GM12878 (cell line): ENCODE measurements around the gene CEBPE. TPM values are rescaled to one million over a fixed set of nuclear protein-coding genes. Genes with fewer than 3 reads are reported as not detected.

Source experiments
- ATAC-seq: fragments of 200-7000 bp; cut with Tn5 transposase; 3 replicates; pipeline ENCODE4 v1.9.1; 2020; ENCODE audit warnings: mild to moderate bottlenecking, moderate library complexity
- BruUV-seq: library from RNA; stranded (reverse); fragments of 400-500 nt; replicated peaks from 2 replicates; lab custom pipeline; 2021; lab: Mats Ljungman, UMichigan
- CTCF ChIA-PET: fragments of 300-600 bp; sonication (Branson Sonifier 250); formaldehyde crosslinking; extraction: SDS; loops from one replicate; lab custom pipeline; 2021; ENCODE audit warnings: inconsistent platforms; lab: Yijun Ruan, JAX
- POLR2A ChIA-PET: fragments of 350-600 bp; formaldehyde crosslinking; extraction: SDS; loops from one replicate; lab custom pipeline; 2021; ENCODE audit warnings: inconsistent platforms; lab: Charles Lee
- RAD21 ChIA-PET: fragments of 300-600 bp; sonication (Branson Sonifier 250); formaldehyde crosslinking; loops from one replicate; lab custom pipeline; 2023; ENCODE audit warnings: antibody characterized with exemption; ENCODE audit not compliant: unreplicated experiment; lab: Charles Lee
- SMC1A ChIA-PET: fragments of 300-600 bp; sonication (Branson Sonifier 250); formaldehyde crosslinking; loops from one replicate; lab custom pipeline; 2023; ENCODE audit not compliant: unreplicated experiment, uncharacterized antibody; lab: Charles Lee
- DNase-seq: peaks from one replicate; pipeline ENCODE4 v3.0.0-alpha.2; 2011; ENCODE audit warnings: low read depth, low spot score
- FAIRE-seq: peaks from 3 replicates; lab custom pipeline; 2011; peaks lifted over from hg19 to GRCh38; lab: Jason Lieb, UNC
- H2AFZ ChIP-seq: 2 replicates; pipeline ENCODE4 v1.6.0; 2011; ENCODE audit warnings: low read depth, low read length, control low read depth; ENCODE audit not compliant: control insufficient read depth
- H3K27ac ChIP-seq: 2 replicates; pipeline ENCODE4 v1.5.1; 2011; ENCODE audit warnings: control low read depth; ENCODE audit not compliant: control insufficient read depth, insufficient read depth
- H3K27me3 ChIP-seq, 2 experiments: replicated peaks in 1 of 2; 2 replicates each; pipeline versions ENCODE4 v1.6.0 to v1.6.1; 2011; ENCODE audit warnings: low read length in 1 of 2; ENCODE audit not compliant: control insufficient read depth in 2 of 2, insufficient read depth in 2 of 2
- H3K36me3 ChIP-seq, 2 experiments: 2 replicates each; pipeline ENCODE4 v1.5.1; 2011; ENCODE audit warnings: low read length in 1 of 2; ENCODE audit not compliant: control insufficient read depth in 2 of 2, insufficient read depth in 2 of 2
- H3K4me1 ChIP-seq: 2 replicates; pipeline ENCODE4 v1.6.1; 2011; ENCODE audit warnings: mild to moderate bottlenecking, low read length, moderate library complexity, mixed read lengths; ENCODE audit not compliant: control insufficient read depth, insufficient read depth
- H3K4me2 ChIP-seq: 2 replicates; pipeline ENCODE4 v1.6.0; 2011; ENCODE audit warnings: control low read depth; ENCODE audit not compliant: control insufficient read depth, insufficient read depth
- H3K4me3 ChIP-seq: fragments of 200-600 bp; sonication (generic); 2 replicates; pipeline ENCODE4 v1.5.1; 2016
- H3K79me2 ChIP-seq: 2 replicates; pipeline ENCODE4 v1.6.0; 2011; ENCODE audit warnings: low read length; ENCODE audit not compliant: control insufficient read depth, insufficient read depth
- H3K9ac ChIP-seq: 2 replicates; pipeline ENCODE4 v1.8.0; 2011; ENCODE audit warnings: low read length, control low read depth, mixed read lengths; ENCODE audit not compliant: control insufficient read depth, insufficient read depth
- H3K9me3 ChIP-seq: replicated peaks from 3 replicates; pipeline ENCODE4 v1.5.1; 2011; ENCODE audit warnings: mild to moderate bottlenecking, low read length; ENCODE audit not compliant: control insufficient read depth, insufficient read depth
- H4K20me1 ChIP-seq: 2 replicates; pipeline ENCODE4 v1.6.0; 2011; ENCODE audit not compliant: control insufficient read depth, insufficient read depth
- CREB1 ChIP-seq: IDR thresholded peaks from 2 replicates; pipeline ENCODE4 v1.6.1; 2012; ENCODE audit warnings: low read depth, mild to moderate bottlenecking, inconsistent platforms
- NFIC ChIP-seq: IDR thresholded peaks from 2 replicates; pipeline ENCODE4 v1.6.1; 2012; ENCODE audit warnings: low read depth, mild to moderate bottlenecking, inconsistent platforms, low read length, moderate library complexity
- NR2F1 ChIP-seq: fragments of 450-650 bp; conservative IDR thresholded peaks from 2 replicates; pipeline ENCODE4 v1.6.1; 2017; ENCODE audit warnings: mild to moderate bottlenecking
- PKNOX1 ChIP-seq: fragments of 450-650 bp; IDR thresholded peaks from 2 replicates; pipeline ENCODE4 v1.6.1; 2016; ENCODE audit warnings: mild to moderate bottlenecking
- RCOR1 ChIP-seq: conservative IDR thresholded peaks from 2 replicates; pipeline ENCODE4 v1.6.1; 2012; ENCODE audit warnings: low read depth, low read length, improper control_type of control experiment
- SRF ChIP-seq, 2 experiments: IDR thresholded peaks; 2 replicates each; pipeline ENCODE4 v1.6.1; 2011; ENCODE audit warnings: low read depth in 2 of 2, low read length in 2 of 2, mild to moderate bottlenecking in 1 of 2, moderate library complexity in 1 of 2
- TCF3 ChIP-seq: IDR thresholded peaks from 2 replicates; pipeline ENCODE4 v1.6.1; 2012; ENCODE audit warnings: low read depth, mild to moderate bottlenecking, low read length, borderline replicate concordance; ENCODE audit not compliant: insufficient read depth
- WGBS: methylation state at CpG from one replicate; pipeline ENCODE4 v1.1.6; 2016; ENCODE audit warnings: low lambda C conversion rate; ENCODE audit not compliant: insufficient replicate concordance, insufficient coverage; ENCODE audit errors: missing lambda C conversion rate; 5-methylcytosine and 5-hydroxymethylcytosine counted together
- in situ Hi-C: fragments of 300-500 bp; cut with MboI; formaldehyde crosslinking; loops from 9 replicates; pipeline ENCODE4 v1.14.3; 2018; ENCODE audit warnings: mixed read lengths
- intact Hi-C: fragments of 100-400 bp; cut with micrococcal nuclease; formaldehyde crosslinking; loops from one replicate; pipeline ENCODE4 v1.14.2; 2022; ENCODE audit not compliant: unreplicated experiment
- polyA plus RNA-seq, 11 experiments: library from polyadenylated mRNA; depleted of rRNA in 4 of 11; unstranded in 6 of 11; stranded (reverse) in 5 of 11; fragments of >200 nt; fragmentation: Nextera tagmentation in 4 of 11; fragmentation: Illumina TruSeq in 1 of 11; extraction: Ambion mirVana in 4 of 11; extraction: Trizol in 1 of 11; gene quantifications; 1 replicate in 1 of 11; 2 replicates in 10 of 11; pipeline versions ENCODE4 v1.2.1 to v1.2.3, GENCODE V29; 2011 to 2016; ENCODE audit warnings: inconsistent platforms in 2 of 11, missing spikeins in 2 of 11, low read depth in 1 of 11
- total RNA-seq, 4 experiments: library from RNA; depleted of rRNA in 3 of 4; stranded (reverse); fragments of >200 nt in 3 of 4; fragmentation: Illumina TruSeq in 1 of 4; extraction: Trizol in 1 of 4; gene quantifications; 2 replicates each; pipeline versions ENCODE4 v1.2.1 to v1.2.3, GENCODE V29; 2013 to 2021
- TF ChIP-seq, protein P1 (sequence below): IDR thresholded peaks from 2 replicates; pipeline ENCODE4 v1.6.1; 2012; ENCODE audit warnings: low read length, inconsistent platforms
- TF ChIP-seq, protein P2 (sequence below): fragments of 450-650 bp; formaldehyde crosslinking; IDR thresholded peaks from 2 replicates; pipeline ENCODE4 v1.5.0; 2022; ENCODE audit warnings: mild to moderate bottlenecking, missing genetic modification characterization
- TF ChIP-seq, protein P3 (sequence below): IDR thresholded peaks from 2 replicates; pipeline ENCODE4 v1.6.1; 2011; ENCODE audit warnings: borderline replicate concordance, low read depth, mild to moderate bottlenecking, moderate library complexity, mixed read lengths, low read length; ENCODE audit not compliant: insufficient read depth; ENCODE audit errors: extremely low read length

The CEBPE gene
- total and polyA plus RNA-seq, 10 of the 15 experiments (the other 5 are each of a cell fraction or from before 2014, with no cell fraction given) = 0.09 to 0.45 (median 0.24) TPM; not detected in 7

GRCh38 chr14:23125011-23125410, 6.0 kb upstream of the CEBPE start (continued):
- TF ChIP-seq, protein P1, sequence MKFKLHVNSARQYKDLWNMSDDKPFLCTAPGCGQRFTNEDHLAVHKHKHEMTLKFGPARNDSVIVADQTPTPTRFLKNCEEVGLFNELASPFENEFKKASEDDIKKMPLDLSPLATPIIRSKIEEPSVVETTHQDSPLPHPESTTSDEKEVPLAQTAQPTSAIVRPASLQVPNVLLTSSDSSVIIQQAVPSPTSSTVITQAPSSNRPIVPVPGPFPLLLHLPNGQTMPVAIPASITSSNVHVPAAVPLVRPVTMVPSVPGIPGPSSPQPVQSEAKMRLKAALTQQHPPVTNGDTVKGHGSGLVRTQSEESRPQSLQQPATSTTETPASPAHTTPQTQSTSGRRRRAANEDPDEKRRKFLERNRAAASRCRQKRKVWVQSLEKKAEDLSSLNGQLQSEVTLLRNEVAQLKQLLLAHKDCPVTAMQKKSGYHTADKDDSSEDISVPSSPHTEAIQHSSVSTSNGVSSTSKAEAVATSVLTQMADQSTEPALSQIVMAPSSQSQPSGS = no peak
- TF ChIP-seq RCOR1 = no peak

GRCh38 chr14:23124337-23124954, 5.4 kb upstream of the CEBPE start:
- no peak overlapping the region for H2AFZ ChIP-seq
- no peak overlapping the region for H3K9ac ChIP-seq
- ATAC-seq = no peak
- no peak for TF ChIP-seq CREB1
- TF ChIP-seq, protein P2, sequence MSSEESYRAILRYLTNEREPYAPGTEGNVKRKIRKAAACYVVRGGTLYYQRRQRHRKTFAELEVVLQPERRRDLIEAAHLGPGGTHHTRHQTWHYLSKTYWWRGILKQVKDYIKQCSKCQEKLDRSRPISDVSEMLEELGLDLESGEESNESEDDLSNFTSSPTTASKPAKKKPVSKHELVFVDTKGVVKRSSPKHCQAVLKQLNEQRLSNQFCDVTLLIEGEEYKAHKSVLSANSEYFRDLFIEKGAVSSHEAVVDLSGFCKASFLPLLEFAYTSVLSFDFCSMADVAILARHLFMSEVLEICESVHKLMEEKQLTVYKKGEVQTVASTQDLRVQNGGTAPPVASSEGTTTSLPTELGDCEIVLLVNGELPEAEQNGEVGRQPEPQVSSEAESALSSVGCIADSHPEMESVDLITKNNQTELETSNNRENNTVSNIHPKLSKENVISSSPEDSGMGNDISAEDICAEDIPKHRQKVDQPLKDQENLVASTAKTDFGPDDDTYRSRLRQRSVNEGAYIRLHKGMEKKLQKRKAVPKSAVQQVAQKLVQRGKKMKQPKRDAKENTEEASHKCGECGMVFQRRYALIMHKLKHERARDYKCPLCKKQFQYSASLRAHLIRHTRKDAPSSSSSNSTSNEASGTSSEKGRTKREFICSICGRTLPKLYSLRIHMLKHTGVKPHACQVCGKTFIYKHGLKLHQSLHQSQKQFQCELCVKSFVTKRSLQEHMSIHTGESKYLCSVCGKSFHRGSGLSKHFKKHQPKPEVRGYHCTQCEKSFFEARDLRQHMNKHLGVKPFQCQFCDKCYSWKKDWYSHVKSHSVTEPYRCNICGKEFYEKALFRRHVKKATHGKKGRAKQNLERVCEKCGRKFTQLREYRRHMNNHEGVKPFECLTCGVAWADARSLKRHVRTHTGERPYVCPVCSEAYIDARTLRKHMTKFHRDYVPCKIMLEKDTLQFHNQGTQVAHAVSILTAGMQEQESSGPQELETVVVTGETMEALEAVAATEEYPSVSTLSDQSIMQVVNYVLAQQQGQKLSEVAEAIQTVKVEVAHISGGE (CRISPR knock-in tag) = no peak
- no peak for TF ChIP-seq NR2F1
- TF ChIP-seq TCF3 = no peak
- TF ChIP-seq, protein P3, sequence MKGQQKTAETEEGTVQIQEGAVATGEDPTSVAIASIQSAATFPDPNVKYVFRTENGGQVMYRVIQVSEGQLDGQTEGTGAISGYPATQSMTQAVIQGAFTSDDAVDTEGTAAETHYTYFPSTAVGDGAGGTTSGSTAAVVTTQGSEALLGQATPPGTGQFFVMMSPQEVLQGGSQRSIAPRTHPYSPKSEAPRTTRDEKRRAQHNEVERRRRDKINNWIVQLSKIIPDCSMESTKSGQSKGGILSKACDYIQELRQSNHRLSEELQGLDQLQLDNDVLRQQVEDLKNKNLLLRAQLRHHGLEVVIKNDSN = no peak
- TF ChIP-seq PKNOX1 = no peak
- TF ChIP-seq NFIC = no peak
- no peak for TF ChIP-seq SRF (IDR thresholded peaks at IDR 0.05; ENCODE audit: low read depth in 2 of 2, low read length in 2 of 2)
- no peak for FAIRE-seq
- no peaks in the 10 kb centered on the region; a peak in 3 of 4 replicates for H3K27me3 ChIP-seq
- intact Hi-C loops (no loop called here), in situ Hi-C loops (loop anchor here (10.0 kb wide), 1 partner anchor 60 kb away; the partner anchor contains the start of gene SLC7A8)
- H3K4me1 ChIP-seq = peaks cover 20% of the 10 kb centered on the region
- POLR2A ChIA-PET = interaction anchor here (0.6 kb wide), 1 partner anchor 138 kb away, joined by 3 read pairs; no protein-coding TSS in a partner anchor
- H3K4me3 ChIP-seq = no peak overlapping the region
- BruUV-seq = no TSS peak
- RAD21 ChIA-PET = interaction anchor here (1.1 kb wide), 1 partner anchor 176 kb away, joined by 4 read pairs; no protein-coding TSS in a partner anchor
- SMC1A ChIA-PET = interaction anchor here (1.0 to 1.7 kb wide), 2 partner anchors 30 to 60 kb away, joined by 4 read pairs; no protein-coding TSS in a partner anchor
- H3K4me2 ChIP-seq = no peak overlapping the region
- WGBS = 69% methylated on average over 13 of the region's 13 CpGs
- H3K27ac ChIP-seq = no peak overlapping the region
- H3K36me3 ChIP-seq = no peaks in the 10 kb centered on the region
- no peaks in the 10 kb centered on the region for H3K79me2 ChIP-seq
- H4K20me1 ChIP-seq = no peaks in the 10 kb centered on the region
- no peak for DNase-seq
- H3K9me3 ChIP-seq = no peaks in the 10 kb centered on the region
- CTCF ChIA-PET = interaction anchor here (0.9 to 6.4 kb wide), 2 partner anchors 9 to 63 kb away, joined by 3 to 127 read pairs; partner anchors contain the start of gene SLC7A8
